HCEC 1CT (cell line): ENCODE results near the gene ECI1.

ENCODE experiments used
- DNase-seq: peaks from one replicate; pipeline ENCODE4 v3.0.0-alpha.2; 2017

Gene ECI1

DNA sequence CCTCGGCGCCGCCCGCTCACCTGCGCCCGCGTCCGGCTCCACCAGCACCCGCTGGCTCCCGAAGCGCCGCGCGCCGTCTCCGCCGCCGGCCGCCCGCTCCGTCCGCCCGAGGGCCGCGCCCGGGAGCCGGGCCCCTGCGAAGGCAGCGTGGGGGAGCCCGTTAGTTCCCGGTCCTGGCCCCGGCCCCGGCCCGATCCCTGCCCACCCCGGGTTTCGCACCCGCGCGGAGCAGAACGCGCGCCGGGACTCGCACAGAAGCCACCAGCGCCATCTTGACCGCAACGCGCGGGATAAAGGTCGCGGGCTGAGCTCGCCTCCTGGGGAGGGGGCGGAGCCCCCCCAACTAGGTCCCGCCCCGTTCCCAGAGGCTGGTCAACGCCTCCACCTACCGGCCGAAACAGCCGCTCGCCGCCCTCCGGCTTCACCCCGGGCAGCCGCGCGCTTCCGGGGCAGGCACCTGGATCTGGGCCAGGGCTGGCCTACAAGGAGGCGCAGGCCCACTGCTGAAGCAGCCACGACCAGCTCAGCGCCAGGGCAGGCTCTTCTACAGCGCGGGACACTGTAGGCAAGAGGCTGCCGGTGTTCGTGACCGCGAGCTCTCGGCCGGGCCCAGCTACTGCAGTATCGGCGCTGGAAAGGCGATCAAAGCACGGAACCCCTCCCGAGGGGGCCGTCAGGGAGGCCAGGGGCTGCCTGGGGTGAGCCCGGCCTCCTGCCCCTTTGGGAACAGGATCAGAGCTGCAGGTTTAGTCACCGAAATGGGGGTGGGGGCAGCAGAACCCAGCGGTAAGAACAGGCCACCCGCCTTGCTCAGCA lies at the start of gene ECI1:
Gene ECI1, minus strand, starts transcription at position 292 of the 816 bp plus-strand sequence. Its CDS starts 21 bp downstream, at position 271.
- peak; percentile 95 for DNase-seq

DNA sequence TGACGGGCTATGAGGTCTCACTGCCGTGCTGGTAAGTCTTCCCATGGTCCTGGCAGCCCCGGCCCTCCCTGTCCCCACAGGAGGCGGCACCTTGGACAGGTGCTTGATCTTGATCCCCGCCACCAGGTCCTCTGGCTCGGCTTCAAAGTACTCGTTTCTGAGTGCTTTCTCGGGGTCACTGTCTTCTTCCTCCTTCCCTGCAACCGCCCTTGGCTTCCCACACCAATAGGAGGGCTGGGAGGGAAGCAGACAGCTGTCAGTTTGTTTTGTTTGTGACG lies 48.5 kb upstream of the ECI1 start:
- no peak for DNase-seq

DNA sequence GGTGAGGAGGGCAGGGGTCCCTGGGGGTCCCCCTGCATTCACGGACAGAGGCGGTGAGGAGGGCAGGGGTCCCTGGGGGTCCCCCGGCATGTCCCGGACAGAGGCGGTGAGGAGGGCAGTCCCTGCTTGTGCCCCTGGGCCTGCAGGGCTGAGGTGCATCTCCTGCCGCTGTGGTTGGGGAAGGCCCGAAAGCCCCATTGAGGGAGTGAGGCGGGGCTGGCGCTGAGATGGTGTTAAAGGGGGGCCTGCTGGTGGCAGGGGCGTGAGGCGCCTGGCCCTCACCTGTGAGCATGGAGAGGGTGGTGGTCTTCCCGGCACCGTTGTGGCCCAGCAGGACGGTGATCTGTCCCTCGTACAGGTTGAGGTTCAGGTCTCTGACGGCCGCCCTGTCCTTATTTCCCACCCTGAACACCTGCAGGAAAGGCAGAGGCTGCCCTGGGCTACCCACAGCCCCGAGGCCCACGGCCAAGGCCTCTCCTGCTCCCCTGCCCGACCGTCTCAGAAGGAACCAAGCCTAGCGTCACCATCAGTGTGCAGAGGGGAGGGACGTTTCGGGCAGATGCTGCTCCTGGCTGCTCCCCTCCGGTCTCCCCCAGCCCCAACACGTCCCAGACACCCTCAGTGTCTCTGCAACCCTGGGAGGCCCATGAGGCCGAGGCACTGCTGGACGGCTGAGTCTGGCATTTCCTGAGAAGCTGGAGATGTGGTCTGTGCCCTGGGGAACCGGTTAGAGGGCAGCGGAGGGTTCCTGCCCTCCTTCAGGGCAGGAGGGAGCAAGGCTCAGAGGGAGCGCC lies 47.9 kb upstream of the ECI1 start:
- DNase-seq: no peak

DNA sequence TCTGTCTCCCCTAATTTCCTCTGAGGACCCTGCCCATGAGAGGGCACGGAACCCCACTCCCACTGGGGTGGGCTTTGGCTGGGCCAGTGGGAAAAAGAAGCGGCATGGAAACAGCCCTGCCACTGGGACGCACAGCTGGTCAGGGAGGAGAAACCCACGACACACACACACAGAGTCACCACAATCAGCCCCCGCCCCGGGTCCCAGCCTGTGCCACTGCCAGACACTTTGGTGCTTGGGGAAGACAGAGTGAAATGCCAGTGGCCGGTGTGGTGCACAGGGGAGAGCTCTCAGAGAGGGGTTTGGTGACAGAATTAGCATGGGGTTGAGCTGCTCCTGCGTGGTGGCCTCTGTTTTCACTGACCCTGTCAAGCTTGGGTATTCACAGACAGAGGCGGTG lies 47.2 kb upstream of the ECI1 start:
- DNase-seq: no peak

GRCh38 chr16:2297506-2297860 lies 46.1 kb upstream of the ECI1 start:
- DNase-seq: no peak

GRCh38 chr16:2296661-2297505 lies 45.5 kb upstream of the ECI1 start:
- DNase-seq: peak; percentile 27

GRCh38 chr16:2295056-2295798 lies 43.8 kb upstream of the ECI1 start:
- no peak for DNase-seq

DNA sequence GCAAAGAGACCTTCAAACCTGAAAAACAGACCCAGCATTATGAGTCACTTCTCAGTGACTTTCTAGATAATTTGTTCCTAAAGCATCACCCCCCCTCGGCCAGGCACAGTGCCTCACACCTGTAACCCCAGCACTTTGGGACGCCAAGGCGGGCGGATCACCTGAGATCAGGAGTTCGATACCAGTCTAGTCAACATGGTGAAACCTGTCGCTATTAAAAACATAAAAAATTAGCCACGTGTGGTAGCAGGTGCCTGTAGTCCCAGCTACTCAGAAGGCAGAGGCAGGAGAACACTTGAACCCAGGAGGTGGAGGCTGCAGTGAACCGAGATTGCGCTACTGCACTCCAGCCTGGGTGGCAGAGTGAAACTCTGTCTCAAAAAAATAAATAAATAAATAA lies 40.8 kb upstream of the ECI1 start:
- DNase-seq: no peak

GRCh38 chr16:2289282-2289681 lies 37.9 kb upstream of the ECI1 start:
- DNase-seq: no peak

DNA sequence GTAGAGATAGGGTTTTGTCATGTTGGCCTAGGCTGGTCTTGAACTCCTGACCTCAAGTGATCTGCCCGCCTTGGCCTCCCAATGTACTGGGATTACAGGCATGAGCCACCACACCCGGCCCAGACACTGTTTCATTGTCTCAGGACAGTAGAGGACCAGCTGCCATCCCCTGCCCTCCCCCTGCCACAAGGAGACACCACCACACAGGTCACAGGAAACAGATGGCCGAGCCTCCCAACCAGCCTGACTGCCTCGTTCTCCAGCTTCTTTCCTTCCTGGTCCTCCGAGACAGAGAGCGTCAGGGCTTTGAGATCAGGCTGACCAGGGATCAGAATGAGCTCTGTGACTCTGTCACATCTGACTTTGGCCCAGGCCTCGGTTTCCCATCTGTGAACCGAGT lies 37.3 kb upstream of the ECI1 start:
- no peak for DNase-seq

DNA sequence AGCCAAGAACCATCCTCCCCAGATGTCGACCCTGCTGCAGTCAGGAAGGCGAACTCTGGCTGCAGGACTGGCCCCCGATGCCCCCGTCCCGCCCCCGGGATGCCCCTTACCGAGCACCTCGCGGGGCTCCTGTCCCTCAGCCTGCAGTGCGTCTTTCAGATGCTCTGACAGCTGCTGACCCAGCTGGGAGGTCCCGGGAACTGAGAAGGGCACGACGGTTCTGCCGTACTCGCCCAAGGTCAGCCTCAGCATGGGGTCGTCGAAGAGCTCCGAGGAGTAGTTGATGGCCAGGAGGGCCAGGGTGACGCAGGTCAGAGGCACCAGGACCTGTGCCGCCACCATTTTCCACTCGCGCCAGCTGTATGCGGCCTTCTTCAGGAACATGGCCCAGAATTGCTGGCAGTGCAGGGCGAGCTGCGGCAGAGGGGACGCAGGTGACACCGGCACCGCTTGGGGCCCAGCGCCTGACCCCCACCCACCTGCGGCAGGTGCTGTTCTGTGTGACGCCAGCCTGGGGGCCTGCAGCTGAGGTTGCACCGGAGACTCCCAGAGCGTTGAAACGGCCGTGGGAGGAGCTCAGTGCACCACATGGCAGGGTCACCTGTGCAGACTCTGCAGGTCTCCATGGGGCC lies 36.6 kb upstream of the ECI1 start:
- no peak for DNase-seq

DNA sequence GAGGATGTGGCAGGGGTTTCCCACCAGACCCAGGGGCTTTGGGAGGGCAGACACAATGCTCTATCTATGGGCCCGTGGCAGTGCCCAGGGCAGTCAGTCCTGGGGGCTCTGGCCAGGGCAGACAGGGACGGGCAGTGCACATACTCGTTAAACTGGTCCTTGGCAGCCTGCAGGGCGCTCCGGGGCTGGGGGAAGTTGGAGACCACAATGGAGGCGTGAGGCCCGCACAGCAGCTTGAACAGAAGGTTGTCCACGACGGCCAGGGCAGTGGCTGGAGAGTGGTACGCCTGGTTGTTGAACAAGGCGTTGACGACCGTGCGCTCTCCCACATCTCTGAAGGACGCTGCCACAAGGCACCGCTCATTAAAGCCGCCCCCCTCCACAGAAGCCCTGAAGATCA lies 35.2 kb upstream of the ECI1 start:
- DNase-seq: no peak

GRCh38 chr16:2285731-2286191 lies 34.4 kb upstream of the ECI1 start:
- DNase-seq: no peak

DNA sequence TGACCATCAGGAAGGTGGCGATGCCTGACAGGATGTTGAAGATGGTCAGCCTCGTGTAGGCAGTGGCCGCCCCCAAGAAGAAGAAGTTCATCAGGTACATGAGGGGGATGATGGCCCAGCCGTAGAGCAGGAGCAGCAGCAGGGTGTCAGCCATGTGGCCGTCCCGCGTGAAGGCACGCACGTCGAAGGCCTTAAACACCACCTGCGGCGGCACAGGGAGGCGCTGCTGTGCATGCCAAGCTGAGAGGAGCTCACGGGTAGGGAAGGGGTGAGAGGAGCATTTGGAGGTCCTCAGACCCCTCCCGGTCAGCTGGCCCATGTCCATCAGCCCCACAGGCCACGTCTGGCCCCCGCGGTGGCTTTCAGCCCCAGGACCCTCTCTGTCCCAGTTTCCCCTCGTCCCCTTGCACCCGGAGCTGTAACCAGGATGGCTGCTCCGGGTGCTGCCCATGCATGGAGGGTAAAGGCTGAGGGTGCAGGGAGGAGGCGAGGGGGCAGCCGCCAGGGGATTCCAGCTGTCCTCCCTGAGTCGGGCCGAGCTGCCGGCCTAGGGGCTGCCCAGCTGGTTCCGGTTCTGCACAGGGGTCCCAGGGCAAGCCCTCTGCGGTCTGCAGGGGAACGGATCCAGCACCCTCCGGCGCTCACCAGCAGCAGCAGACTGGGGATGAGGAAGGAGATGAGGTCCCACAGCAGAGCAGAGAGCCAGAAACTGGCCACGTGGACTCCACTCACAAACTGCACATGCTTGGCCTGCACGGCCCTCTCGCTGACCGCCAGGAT lies 33.6 kb upstream of the ECI1 start:
- DNase-seq: no peak

DNA sequence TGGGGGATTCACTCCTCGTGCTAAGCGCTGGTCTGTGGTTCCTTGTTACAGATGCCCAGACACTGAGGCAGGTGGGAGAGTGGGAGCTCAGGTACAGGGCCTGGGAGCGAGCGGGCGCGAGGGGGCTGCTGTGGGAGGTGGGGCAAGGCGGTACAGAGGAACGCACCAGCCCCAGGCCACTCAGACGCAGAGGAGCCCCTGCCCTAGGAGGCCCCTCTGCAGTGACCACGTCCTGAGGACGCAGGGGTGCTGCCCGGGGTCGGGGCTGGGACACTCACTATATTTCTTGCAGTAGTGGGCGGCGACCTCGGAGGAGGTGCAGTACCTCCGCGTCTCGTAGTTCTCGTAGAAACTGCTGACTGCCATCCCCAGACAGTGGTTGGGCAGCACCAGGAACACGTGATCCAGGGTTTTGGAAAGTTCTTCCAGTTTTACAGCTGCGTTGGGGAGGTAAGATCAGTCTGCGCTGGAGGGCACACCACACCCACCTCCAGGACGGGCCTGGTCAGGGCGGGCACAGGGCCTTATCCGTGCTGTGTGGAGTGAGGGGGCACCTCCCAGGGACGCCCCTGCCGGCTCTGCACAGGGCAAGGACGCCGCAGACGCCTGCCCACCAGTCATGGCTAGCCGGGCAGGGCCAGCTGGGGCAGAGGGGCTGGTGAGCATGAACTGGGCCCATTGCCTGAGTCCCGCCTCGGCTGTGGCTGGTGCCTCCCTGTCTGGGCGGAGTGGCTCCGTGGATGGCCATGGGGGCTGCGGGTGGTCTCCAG lies 32.8 kb upstream of the ECI1 start:
- DNase-seq: no peak

- no peak for DNase-seq
Observed at GRCh38 chr16:2282866-2283555, 31.6 kb upstream of the ECI1 start.

DNA sequence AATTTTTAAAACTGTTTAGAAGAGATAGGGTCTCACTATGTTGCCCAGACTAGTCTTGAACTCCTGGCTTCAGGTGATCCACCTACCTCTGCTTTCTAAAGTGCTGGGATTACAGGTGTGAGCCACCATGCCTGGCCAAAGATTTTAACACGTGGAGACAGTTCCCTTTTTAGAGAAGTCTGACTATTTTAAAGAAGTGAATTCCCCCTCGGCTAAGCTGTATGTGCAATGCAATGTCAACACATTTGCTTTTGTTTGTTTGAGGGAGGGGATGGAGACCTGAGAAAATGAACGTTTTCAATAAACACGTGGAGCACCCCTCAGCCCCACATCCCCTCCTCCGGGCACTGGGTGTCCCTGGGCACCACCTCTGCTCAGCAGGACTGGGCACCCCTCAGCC lies 30.9 kb upstream of the ECI1 start:
- DNase-seq: no peak

- DNase-seq: no peak
Observed at GRCh38 chr16:2280981-2281542, 29.7 kb upstream of the ECI1 start.

GRCh38 chr16:2280461-2280860 lies 29.1 kb upstream of the ECI1 start:
- no peak for DNase-seq
